Fibroblast of lung (primary cell): ENCODE data around the gene EXOC6.
A peak's percentile ranks its signal among the peaks of the same experiment; 100 is the strongest.

Experiments
- EZH2 ChIP-seq: IDR thresholded peaks from 2 replicates; pipeline ENCODE4 v1.5.1; 2012; ENCODE audit warnings: low read length, control low read depth, mild to moderate bottlenecking; ENCODE audit errors: missing control alignments
- TF ChIP-seq, protein P1 (sequence below), 2 donors: IDR thresholded peaks in 1 of 2; conservative IDR thresholded peaks in 1 of 2; 1 replicate in 1 of 2; 2 replicates in 1 of 2; pipeline ENCODE4 v1.5.1; 2011 to 2012; ENCODE audit warnings: low read length in 2 of 2, control low read depth in 1 of 2, inconsistent platforms in 1 of 2, low read depth in 1 of 2, mild to moderate bottlenecking in 1 of 2

DNA sequence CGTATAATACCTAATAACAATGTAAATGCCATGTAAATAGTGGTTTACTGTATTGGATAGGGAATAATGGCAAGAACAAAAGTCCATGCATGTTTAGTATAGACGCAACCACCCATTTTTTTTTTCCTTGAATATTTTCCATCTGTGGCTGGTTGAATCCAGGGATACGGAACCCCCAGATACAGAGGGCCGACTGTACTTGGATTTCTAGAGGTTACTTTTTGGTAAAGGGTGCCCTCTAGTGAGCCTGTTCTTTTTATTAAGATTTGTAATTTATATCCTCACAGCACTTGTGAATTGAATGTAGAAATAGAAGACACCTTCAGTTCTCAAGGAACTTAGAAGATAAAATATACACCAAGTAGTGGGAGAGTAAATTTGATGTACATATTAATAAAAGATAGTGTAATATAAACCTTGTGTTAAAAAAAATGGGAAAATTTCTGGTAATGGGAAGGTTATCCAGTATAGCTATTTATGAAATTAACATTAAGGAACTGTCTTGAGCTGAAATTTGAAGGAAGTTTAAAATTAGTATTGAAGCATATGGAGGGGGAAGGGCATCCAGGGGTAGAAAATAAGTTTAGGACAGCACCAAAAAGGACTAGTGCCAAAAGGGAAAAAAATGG lies 32.0 kb downstream of the EXOC6 start:
- TF ChIP-seq, protein P1, sequence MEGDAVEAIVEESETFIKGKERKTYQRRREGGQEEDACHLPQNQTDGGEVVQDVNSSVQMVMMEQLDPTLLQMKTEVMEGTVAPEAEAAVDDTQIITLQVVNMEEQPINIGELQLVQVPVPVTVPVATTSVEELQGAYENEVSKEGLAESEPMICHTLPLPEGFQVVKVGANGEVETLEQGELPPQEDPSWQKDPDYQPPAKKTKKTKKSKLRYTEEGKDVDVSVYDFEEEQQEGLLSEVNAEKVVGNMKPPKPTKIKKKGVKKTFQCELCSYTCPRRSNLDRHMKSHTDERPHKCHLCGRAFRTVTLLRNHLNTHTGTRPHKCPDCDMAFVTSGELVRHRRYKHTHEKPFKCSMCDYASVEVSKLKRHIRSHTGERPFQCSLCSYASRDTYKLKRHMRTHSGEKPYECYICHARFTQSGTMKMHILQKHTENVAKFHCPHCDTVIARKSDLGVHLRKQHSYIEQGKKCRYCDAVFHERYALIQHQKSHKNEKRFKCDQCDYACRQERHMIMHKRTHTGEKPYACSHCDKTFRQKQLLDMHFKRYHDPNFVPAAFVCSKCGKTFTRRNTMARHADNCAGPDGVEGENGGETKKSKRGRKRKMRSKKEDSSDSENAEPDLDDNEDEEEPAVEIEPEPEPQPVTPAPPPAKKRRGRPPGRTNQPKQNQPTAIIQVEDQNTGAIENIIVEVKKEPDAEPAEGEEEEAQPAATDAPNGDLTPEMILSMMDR (conservative IDR thresholded peaks at IDR 0.05 in 1 of 2, IDR thresholded peaks at IDR 0.05 in 1 of 2; ENCODE audit: low read depth in 1 of 2, low read length in 2 of 2), result peak; percentile 44 to 56
- no peak for TF ChIP-seq EZH2
